HepG2 (cell line): ENCODE data around the gene NDUFS7. TPM values are rescaled to one million over a fixed set of nuclear protein-coding genes. Genes with fewer than 3 reads are reported as not detected.

ENCODE experiments used
- ASH2L ChIP-seq: fragments of 300-600, 200-600 bp; sonication (generic); IDR thresholded peaks from 2 replicates; pipeline ENCODE4 v1.7.0; 2017; ENCODE audit warnings: low read depth, mild to moderate bottlenecking, moderate library complexity, mixed read lengths, low read length; ENCODE audit not compliant: insufficient read length
- CBX5 ChIP-seq: sonication (generic); formaldehyde crosslinking; IDR thresholded peaks from 2 replicates; pipeline ENCODE4 v1.4.0; 2020; ENCODE audit warnings: missing genetic modification reagents, borderline replicate concordance
- EP300 ChIP-seq, 3 experiments: sonication (generic) in 1 of 3; formaldehyde crosslinking in 1 of 3; IDR thresholded peaks; 2 replicates each; pipeline versions ENCODE4 v1.5.1 to v1.6.1; 2011 to 2020; ENCODE audit warnings: low read depth in 2 of 3, low read length in 2 of 3, borderline replicate concordance in 1 of 3, improper control_type of control experiment in 1 of 3, mild to moderate bottlenecking in 1 of 3, missing genetic modification reagents in 1 of 3, moderate library complexity in 1 of 3
- GATAD1 ChIP-seq: IDR thresholded peaks from 2 replicates; pipeline ENCODE4 v1.6.1; 2016; ENCODE audit warnings: missing genetic modification reagents, missing compliant biosample characterization
- HMG20A ChIP-seq: IDR thresholded peaks from 2 replicates; pipeline ENCODE4 v1.6.1; 2016; ENCODE audit warnings: borderline replicate concordance
- IKZF4 ChIP-seq: sonication (generic); formaldehyde crosslinking; IDR thresholded peaks from 2 replicates; pipeline ENCODE4 v1.5.1; 2020; ENCODE audit warnings: borderline replicate concordance, mild to moderate bottlenecking, low read depth, missing genetic modification reagents; ENCODE audit errors: not compliant biosample characterization
- MED1 ChIP-seq: sonication (generic); formaldehyde crosslinking; IDR thresholded peaks from 2 replicates; pipeline ENCODE4 v1.4.0; 2020; ENCODE audit warnings: missing genetic modification reagents
- NR2F1 ChIP-seq, 2 experiments: fragments of 450-650 bp in 1 of 2; formaldehyde crosslinking in 1 of 2; IDR thresholded peaks; 2 replicates each; pipeline versions ENCODE4 v1.5.0 to v1.6.1; 2016 to 2020; ENCODE audit warnings: mild to moderate bottlenecking in 1 of 2, missing compliant biosample characterization in 1 of 2, missing genetic modification reagents in 1 of 2, moderate library complexity in 1 of 2
- RXRA ChIP-seq: sonication (generic); formaldehyde crosslinking; IDR thresholded peaks from 2 replicates; pipeline ENCODE4 v1.5.1; 2020; ENCODE audit warnings: missing genetic modification reagents
- SALL1 ChIP-seq: sonication (generic); formaldehyde crosslinking; IDR thresholded peaks from 2 replicates; pipeline ENCODE4 v1.8.0; 2022; ENCODE audit warnings: mild to moderate bottlenecking, missing genetic modification reagents
- ZNF274 ChIP-seq: sonication (generic); formaldehyde crosslinking; IDR thresholded peaks from 2 replicates; pipeline ENCODE4 v1.5.1; 2020; ENCODE audit warnings: mild to moderate bottlenecking, missing genetic modification reagents
- ZNF331 ChIP-seq: sonication (generic); formaldehyde crosslinking; IDR thresholded peaks from 2 replicates; pipeline ENCODE4 v1.4.0; 2020; ENCODE audit warnings: missing genetic modification reagents
- ZNF614 ChIP-seq: IDR thresholded peaks from 2 replicates; pipeline ENCODE4 v1.6.1; 2018; ENCODE audit warnings: missing biosample characterization, missing genetic modification reagents, inconsistent platforms, borderline replicate concordance
- ZNF780A ChIP-seq: sonication (generic); formaldehyde crosslinking; IDR thresholded peaks from 2 replicates; pipeline ENCODE4 v1.8.0; 2022; ENCODE audit warnings: mild to moderate bottlenecking, missing genetic modification reagents, moderate library complexity
- polyA plus RNA-seq, 8 experiments: library from polyadenylated mRNA; depleted of rRNA in 3 of 8; stranded (reverse) in 7 of 8; unstranded in 1 of 8; fragments of >200 nt; fragmentation: Illumina TruSeq in 4 of 8; extraction: Trizol in 4 of 8; gene quantifications; 2 replicates each; pipeline versions ENCODE4 v1.2.1 to v1.2.3, GENCODE V29; 2011 to 2016; ENCODE audit warnings: low read depth in 4 of 8, missing spikeins in 1 of 8, mixed read lengths in 1 of 8; ENCODE audit not compliant: insufficient read depth in 1 of 8
- total RNA-seq, 5 experiments: library from RNA; depleted of rRNA; stranded (reverse); fragments of >200 nt; fragmentation: Illumina TruSeq; extraction: Trizol; gene quantifications; 2 replicates each; pipeline ENCODE4 v1.2.3, GENCODE V29; 2016; ENCODE audit warnings: low read depth in 1 of 5
- TF ChIP-seq, protein P1 (sequence below): sonication (generic); formaldehyde crosslinking; IDR thresholded peaks from 2 replicates; pipeline ENCODE4 v1.4.0; 2020; ENCODE audit warnings: missing genetic modification reagents
- TF ChIP-seq, protein P2 (sequence below): sonication (generic); formaldehyde crosslinking; conservative IDR thresholded peaks from 2 replicates; pipeline ENCODE4 v1.8.0; 2022; ENCODE audit warnings: missing genetic modification reagents
- TF ChIP-seq, protein P3 (sequence below): sonication (generic); formaldehyde crosslinking; IDR thresholded peaks from 2 replicates; pipeline ENCODE4 v1.4.0; 2020; ENCODE audit warnings: mild to moderate bottlenecking, missing genetic modification reagents, borderline replicate concordance
- TF ChIP-seq, protein P4 (sequence below): IDR thresholded peaks from 2 replicates; pipeline ENCODE4 v1.6.1; 2016; ENCODE audit warnings: low read depth, borderline replicate concordance
- TF ChIP-seq, protein P5 (sequence below): IDR thresholded peaks from 2 replicates; pipeline ENCODE4 v1.4.0; 2020; ENCODE audit warnings: mild to moderate bottlenecking, missing genetic modification reagents

NDUFS7 gene
- total and polyA plus RNA-seq, 2 of the 13 experiments (the other 11 are each of a cell fraction or from before 2014, with no cell fraction given), result 34.3 to 66.9 TPM

DNA sequence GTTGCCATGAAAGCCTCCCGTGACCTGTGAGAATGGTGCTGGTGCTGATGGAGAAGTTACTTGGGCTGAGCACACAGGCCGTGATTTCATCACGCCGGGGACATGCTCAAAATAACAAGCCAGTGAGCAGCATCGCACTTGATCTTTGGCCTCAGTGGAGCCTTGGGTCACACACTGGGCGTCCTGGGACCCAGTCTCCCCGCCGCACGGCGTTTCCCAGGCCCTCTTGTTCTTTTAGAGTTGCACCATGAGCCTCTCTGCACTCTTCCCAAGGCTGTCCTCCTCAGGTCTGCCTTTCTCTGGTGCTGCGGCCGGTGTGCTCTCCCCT, 9.5 kb upstream of the NDUFS7 start (continued):
- TF ChIP-seq, protein P1, sequence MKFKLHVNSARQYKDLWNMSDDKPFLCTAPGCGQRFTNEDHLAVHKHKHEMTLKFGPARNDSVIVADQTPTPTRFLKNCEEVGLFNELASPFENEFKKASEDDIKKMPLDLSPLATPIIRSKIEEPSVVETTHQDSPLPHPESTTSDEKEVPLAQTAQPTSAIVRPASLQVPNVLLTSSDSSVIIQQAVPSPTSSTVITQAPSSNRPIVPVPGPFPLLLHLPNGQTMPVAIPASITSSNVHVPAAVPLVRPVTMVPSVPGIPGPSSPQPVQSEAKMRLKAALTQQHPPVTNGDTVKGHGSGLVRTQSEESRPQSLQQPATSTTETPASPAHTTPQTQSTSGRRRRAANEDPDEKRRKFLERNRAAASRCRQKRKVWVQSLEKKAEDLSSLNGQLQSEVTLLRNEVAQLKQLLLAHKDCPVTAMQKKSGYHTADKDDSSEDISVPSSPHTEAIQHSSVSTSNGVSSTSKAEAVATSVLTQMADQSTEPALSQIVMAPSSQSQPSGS (CRISPR knock-in tag), result peak; percentile 31; the same call in 1 of the 2 replicates
- TF ChIP-seq, protein P2, sequence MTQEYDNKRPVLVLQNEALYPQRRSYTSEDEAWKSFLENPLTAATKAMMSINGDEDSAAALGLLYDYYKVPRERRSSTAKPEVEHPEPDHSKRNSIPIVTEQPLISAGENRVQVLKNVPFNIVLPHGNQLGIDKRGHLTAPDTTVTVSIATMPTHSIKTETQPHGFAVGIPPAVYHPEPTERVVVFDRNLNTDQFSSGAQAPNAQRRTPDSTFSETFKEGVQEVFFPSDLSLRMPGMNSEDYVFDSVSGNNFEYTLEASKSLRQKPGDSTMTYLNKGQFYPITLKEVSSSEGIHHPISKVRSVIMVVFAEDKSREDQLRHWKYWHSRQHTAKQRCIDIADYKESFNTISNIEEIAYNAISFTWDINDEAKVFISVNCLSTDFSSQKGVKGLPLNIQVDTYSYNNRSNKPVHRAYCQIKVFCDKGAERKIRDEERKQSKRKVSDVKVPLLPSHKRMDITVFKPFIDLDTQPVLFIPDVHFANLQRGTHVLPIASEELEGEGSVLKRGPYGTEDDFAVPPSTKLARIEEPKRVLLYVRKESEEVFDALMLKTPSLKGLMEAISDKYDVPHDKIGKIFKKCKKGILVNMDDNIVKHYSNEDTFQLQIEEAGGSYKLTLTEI, result no peak
- TF ChIP-seq, protein P3, sequence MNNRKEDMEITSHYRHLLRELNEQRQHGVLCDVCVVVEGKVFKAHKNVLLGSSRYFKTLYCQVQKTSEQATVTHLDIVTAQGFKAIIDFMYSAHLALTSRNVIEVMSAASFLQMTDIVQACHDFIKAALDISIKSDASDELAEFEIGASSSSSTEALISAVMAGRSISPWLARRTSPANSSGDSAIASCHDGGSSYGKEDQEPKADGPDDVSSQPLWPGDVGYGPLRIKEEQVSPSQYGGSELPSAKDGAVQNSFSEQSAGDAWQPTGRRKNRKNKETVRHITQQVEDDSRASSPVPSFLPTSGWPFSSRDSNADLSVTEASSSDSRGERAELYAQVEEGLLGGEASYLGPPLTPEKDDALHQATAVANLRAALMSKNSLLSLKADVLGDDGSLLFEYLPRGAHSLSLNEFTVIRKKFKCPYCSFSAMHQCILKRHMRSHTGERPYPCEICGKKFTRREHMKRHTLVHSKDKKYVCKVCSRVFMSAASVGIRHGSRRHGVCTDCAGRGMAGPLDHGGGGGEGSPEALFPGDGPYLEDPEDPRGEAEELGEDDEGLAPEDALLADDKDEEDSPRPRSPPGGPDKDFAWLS (CRISPR knock-in tag), result no peak
- peak; percentile 50; the same call in 1 of the 2 replicates for TF ChIP-seq SALL1
- TF ChIP-seq GATAD1 (CRISPR knock-in tag), result peak; percentile 30
- TF ChIP-seq ZNF331 (CRISPR knock-in tag), result peak; percentile 38; the same call in 1 of the 2 replicates
- 0 out of 2 replicates have a peak, but pooled peaks have one; percentile 24 for TF ChIP-seq CBX5 (CRISPR knock-in tag)
- TF ChIP-seq ZNF780A (CRISPR knock-in tag), result no peak
- TF ChIP-seq HMG20A (CRISPR knock-in tag), result peak; percentile 32; the same call in 1 of the 2 replicates
- peak; percentile 30 for TF ChIP-seq IKZF4
- TF ChIP-seq, protein P4, sequence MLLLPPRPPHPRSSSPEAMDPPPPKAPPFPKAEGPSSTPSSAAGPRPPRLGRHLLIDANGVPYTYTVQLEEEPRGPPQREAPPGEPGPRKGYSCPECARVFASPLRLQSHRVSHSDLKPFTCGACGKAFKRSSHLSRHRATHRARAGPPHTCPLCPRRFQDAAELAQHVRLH, result peak; percentile 39; the same call in 1 of the 2 replicates
- no peak for TF ChIP-seq ZNF274
- no peak for TF ChIP-seq ASH2L
- no peak for TF ChIP-seq ZNF614 (CRISPR knock-in tag)
- TF ChIP-seq, protein P5, sequence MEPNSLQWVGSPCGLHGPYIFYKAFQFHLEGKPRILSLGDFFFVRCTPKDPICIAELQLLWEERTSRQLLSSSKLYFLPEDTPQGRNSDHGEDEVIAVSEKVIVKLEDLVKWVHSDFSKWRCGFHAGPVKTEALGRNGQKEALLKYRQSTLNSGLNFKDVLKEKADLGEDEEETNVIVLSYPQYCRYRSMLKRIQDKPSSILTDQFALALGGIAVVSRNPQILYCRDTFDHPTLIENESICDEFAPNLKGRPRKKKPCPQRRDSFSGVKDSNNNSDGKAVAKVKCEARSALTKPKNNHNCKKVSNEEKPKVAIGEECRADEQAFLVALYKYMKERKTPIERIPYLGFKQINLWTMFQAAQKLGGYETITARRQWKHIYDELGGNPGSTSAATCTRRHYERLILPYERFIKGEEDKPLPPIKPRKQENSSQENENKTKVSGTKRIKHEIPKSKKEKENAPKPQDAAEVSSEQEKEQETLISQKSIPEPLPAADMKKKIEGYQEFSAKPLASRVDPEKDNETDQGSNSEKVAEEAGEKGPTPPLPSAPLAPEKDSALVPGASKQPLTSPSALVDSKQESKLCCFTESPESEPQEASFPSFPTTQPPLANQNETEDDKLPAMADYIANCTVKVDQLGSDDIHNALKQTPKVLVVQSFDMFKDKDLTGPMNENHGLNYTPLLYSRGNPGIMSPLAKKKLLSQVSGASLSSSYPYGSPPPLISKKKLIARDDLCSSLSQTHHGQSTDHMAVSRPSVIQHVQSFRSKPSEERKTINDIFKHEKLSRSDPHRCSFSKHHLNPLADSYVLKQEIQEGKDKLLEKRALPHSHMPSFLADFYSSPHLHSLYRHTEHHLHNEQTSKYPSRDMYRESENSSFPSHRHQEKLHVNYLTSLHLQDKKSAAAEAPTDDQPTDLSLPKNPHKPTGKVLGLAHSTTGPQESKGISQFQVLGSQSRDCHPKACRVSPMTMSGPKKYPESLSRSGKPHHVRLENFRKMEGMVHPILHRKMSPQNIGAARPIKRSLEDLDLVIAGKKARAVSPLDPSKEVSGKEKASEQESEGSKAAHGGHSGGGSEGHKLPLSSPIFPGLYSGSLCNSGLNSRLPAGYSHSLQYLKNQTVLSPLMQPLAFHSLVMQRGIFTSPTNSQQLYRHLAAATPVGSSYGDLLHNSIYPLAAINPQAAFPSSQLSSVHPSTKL (CRISPR knock-in tag), result peak; percentile 63; the same call in 1 of the 2 replicates
- TF ChIP-seq NR2F1 (CRISPR knock-in tag; IDR thresholded peaks at IDR 0.05), result peak in 1 of 2 experiments; percentile 51; a peak in 1 of 4 replicates
- TF ChIP-seq EP300 (IDR thresholded peaks at IDR 0.05; ENCODE audit: low read depth in 2 of 2, low read length in 2 of 2), result peak in 1 of 2 experiments; percentile 14; a peak in 1 of 4 replicates
- TF ChIP-seq EP300 (CRISPR knock-in tag; IDR thresholded peaks at IDR 0.05; ENCODE audit: borderline replicate concordance), result peak; percentile 28; the same call in 1 of the 2 replicates
- peak; percentile 49; the same call in 1 of the 2 replicates for TF ChIP-seq RXRA (CRISPR knock-in tag)
- TF ChIP-seq MED1 (CRISPR knock-in tag), result peak; percentile 54
